ENCODE measurements around the gene FANCM.

FANCM gene

DNA sequence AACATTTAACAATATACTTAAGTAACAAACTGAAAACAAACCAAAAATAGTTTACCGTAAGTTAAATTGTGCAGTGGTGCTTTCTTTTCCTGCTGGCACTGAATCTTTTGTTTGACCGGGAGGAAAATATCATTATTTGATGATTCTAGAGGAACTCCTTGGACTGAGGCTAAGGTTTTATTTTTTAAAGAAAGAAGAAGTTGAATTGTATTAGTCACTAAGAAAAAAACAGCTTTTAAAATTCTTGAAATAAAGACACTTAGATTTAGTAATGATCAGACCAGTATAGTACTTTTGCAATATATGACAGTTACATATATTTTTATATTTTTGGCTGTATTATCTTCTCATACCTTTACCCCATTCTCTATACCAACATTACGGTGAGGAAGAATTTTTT lies 107.0 kb downstream of the FANCM start:
- TF ChIP-seq, protein P1, sequence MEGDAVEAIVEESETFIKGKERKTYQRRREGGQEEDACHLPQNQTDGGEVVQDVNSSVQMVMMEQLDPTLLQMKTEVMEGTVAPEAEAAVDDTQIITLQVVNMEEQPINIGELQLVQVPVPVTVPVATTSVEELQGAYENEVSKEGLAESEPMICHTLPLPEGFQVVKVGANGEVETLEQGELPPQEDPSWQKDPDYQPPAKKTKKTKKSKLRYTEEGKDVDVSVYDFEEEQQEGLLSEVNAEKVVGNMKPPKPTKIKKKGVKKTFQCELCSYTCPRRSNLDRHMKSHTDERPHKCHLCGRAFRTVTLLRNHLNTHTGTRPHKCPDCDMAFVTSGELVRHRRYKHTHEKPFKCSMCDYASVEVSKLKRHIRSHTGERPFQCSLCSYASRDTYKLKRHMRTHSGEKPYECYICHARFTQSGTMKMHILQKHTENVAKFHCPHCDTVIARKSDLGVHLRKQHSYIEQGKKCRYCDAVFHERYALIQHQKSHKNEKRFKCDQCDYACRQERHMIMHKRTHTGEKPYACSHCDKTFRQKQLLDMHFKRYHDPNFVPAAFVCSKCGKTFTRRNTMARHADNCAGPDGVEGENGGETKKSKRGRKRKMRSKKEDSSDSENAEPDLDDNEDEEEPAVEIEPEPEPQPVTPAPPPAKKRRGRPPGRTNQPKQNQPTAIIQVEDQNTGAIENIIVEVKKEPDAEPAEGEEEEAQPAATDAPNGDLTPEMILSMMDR (IDR thresholded peaks at IDR 0.05; ENCODE audit: low read depth, low read length, poor library complexity, severe bottlenecking): no peak
- no peak for TF ChIP-seq EZH2phosphoT487 (IDR thresholded peaks at IDR 0.05; ENCODE audit: borderline replicate concordance, low read length)
- H3K27ac ChIP-seq (ENCODE audit: low read depth, low read length): no peak overlapping the region

DNA sequence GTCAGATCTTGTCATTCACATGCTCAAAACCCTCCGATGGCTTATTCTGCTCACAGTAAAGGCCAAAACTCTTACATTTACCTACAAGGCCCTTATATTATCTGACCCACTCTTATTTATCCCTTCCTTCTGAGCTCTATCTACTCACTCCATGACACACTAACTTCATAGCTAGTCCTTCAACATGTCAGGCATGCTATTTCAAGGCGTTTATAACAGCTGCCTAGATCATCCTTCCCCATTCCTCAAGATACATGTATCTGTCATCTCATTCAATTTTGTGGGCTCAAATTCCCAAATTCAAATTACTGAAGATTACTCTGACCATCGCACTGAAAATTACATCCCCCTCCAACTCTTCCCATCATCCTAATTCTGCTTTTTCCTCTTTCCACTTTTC lies 110.4 kb downstream of the FANCM start:
- Histone ChIP-seq H3K9me2 (replicated peaks; ENCODE audit: control insufficient read depth, low read length) (no peaks in the 10 kb centered on the region), H3K4me1 (ENCODE audit: control insufficient read depth, low read length) (peaks cover 44% of the 10 kb centered on the region), H3K79me2 (ENCODE audit: control insufficient read depth, low read length) (peaks cover 100% of the 10 kb centered on the region), H3K4me2 (ENCODE audit: low read length) (no peak overlapping the region), H3K27me3 (ENCODE audit: control insufficient read depth, low read length) (no peaks in the 10 kb centered on the region), H3F3A (ENCODE audit: control insufficient read depth, insufficient read depth) (0 out of 2 replicates have a peak, but pooled peaks cover 2% of the 10 kb centered on the region), H3K36me3 (ENCODE audit: control insufficient read depth, low read length) (peaks cover 78% of the 10 kb centered on the region), H3K4me3 (ENCODE audit: low read length) (no peak overlapping the region), H3K9me3 (ENCODE audit: control insufficient read depth, insufficient read depth, low read length) (no peaks in the 10 kb centered on the region), H3K27ac (ENCODE audit: low read depth, low read length) (no peak overlapping the region), H4K20me1 (ENCODE audit: control insufficient read depth, insufficient read depth, low read depth, low read length) (peaks cover 31% of the 10 kb centered on the region)
- TF ChIP-seq, protein P1 (IDR thresholded peaks at IDR 0.05; ENCODE audit: low read depth, low read length, poor library complexity, severe bottlenecking): no peak
- no peak for TF ChIP-seq EZH2phosphoT487 (IDR thresholded peaks at IDR 0.05; ENCODE audit: borderline replicate concordance, low read length)

More for the DNA sequence above, 107.0 kb downstream of the FANCM start:
- Histone ChIP-seq H3K4me2 (ENCODE audit: low read length) (no peak overlapping the region), H3K27me3 (ENCODE audit: control insufficient read depth, low read length) (no peaks in the 10 kb centered on the region), H3K36me3 (ENCODE audit: control insufficient read depth, low read length) (peaks cover 60% of the 10 kb centered on the region), H3K9me2 (replicated peaks; ENCODE audit: control insufficient read depth, low read length) (no peaks in the 10 kb centered on the region), H4K20me1 (ENCODE audit: control insufficient read depth, insufficient read depth, low read depth, low read length) (peaks cover 9% of the 10 kb centered on the region; the same call in 1 of the 2 replicates), H3F3A (ENCODE audit: control insufficient read depth, insufficient read depth) (0 out of 2 replicates have a peak, but pooled peaks cover 2% of the 10 kb centered on the region), H3K9me3 (ENCODE audit: control insufficient read depth, insufficient read depth, low read length) (no peaks in the 10 kb centered on the region), H3K4me1 (ENCODE audit: control insufficient read depth, low read length) (peaks cover 18% of the 10 kb centered on the region), H3K79me2 (ENCODE audit: control insufficient read depth, low read length) (peaks cover 68% of the 10 kb centered on the region), H3K4me3 (ENCODE audit: low read length) (no peak overlapping the region)

DNA sequence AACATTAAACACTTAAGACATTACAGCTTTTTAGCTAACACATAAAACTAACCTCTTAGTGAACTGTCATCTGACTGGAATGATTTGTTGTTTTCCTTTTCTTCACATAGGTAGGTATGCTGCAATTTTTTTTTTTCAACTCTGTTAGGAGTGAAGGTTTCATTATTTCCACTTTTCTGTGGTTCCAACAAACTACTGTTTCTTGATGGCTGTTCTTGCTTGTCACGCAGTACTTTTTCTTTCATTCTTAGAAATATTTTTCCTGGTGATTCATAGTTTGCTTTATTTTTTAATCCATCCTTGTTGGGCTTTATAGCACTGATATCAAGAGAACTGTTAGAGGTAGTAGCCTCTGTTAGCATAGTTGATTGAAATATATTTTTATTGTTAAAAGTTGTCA lies 111.0 kb downstream of the FANCM start:
- H3K9me3 ChIP-seq (ENCODE audit: control insufficient read depth, insufficient read depth, low read length): no peaks in the 10 kb centered on the region
- TF ChIP-seq, protein P1 (IDR thresholded peaks at IDR 0.05; ENCODE audit: low read depth, low read length, poor library complexity, severe bottlenecking): no peak
- TF ChIP-seq EZH2phosphoT487 (IDR thresholded peaks at IDR 0.05; ENCODE audit: borderline replicate concordance, low read length): no peak
- H3K9me2 ChIP-seq (replicated peaks; ENCODE audit: control insufficient read depth, low read length): no peaks in the 10 kb centered on the region
- no peak overlapping the region for H3K4me3 ChIP-seq (ENCODE audit: low read length)
- no peak overlapping the region for H3K4me2 ChIP-seq (ENCODE audit: low read length)
- peaks cover 4% of the 10 kb centered on the region; the same call in 1 of the 2 replicates for H3F3A ChIP-seq (ENCODE audit: control insufficient read depth, insufficient read depth)
- H3K36me3 ChIP-seq (ENCODE audit: control insufficient read depth, low read length): peaks cover 78% of the 10 kb centered on the region
- H3K4me1 ChIP-seq (ENCODE audit: control insufficient read depth, low read length): peaks cover 47% of the 10 kb centered on the region
- no peak overlapping the region for H3K27ac ChIP-seq (ENCODE audit: low read depth, low read length)
- peaks cover 100% of the 10 kb centered on the region for H3K79me2 ChIP-seq (ENCODE audit: control insufficient read depth, low read length)
- no peaks in the 10 kb centered on the region for H3K27me3 ChIP-seq (ENCODE audit: control insufficient read depth, low read length)
- H4K20me1 ChIP-seq (ENCODE audit: control insufficient read depth, insufficient read depth, low read depth, low read length): peaks cover 36% of the 10 kb centered on the region

Data from DOHH2 (cell line).